IPS-18a (cell line): Measurements from ENCODE around the gene ATP2A2.
"Not testable (repeated sequence)": the region's sequence is repeated elsewhere in the genome, so short reads cannot be mapped to it uniquely, and the experiment has no call there.

ENCODE experiments used
- H3K27ac ChIP-seq: one replicate; pipeline ENCODE4 v1.5.1; 2013; ENCODE audit warnings: low read length
- H3K27me3 ChIP-seq: one replicate; pipeline ENCODE4 v1.6.1; 2013; ENCODE audit warnings: mild to moderate bottlenecking, low read length; ENCODE audit not compliant: control insufficient read depth, insufficient read depth
- H3K36me3 ChIP-seq: one replicate; pipeline ENCODE4 v1.6.1; 2013; ENCODE audit warnings: low read depth, low read length; ENCODE audit not compliant: control insufficient read depth
- H3K4me1 ChIP-seq: one replicate; pipeline ENCODE4 v1.6.1; 2013; ENCODE audit warnings: low read depth, low read length; ENCODE audit not compliant: control insufficient read depth
- H3K4me3 ChIP-seq: one replicate; pipeline ENCODE4 v1.5.1; 2013; ENCODE audit warnings: low read length
- H3K9ac ChIP-seq: one replicate; pipeline ENCODE4 v1.6.1; 2013; ENCODE audit warnings: mild to moderate bottlenecking, low read length, moderate library complexity
- H3K9me3 ChIP-seq: one replicate; pipeline ENCODE4 v1.6.1; 2013; ENCODE audit warnings: low read depth, low read length; ENCODE audit not compliant: control insufficient read depth

The ATP2A2 gene

GRCh38 chr12:110378131-110378790 lies 97.2 kb downstream of the ATP2A2 start:
- H3K4me3 ChIP-seq, H3K4me1 ChIP-seq, H3K27me3 ChIP-seq, H3K9ac ChIP-seq, H3K9me3 ChIP-seq, H3K27ac ChIP-seq: not testable (repeated sequence)
- peaks cover 90% of the 10 kb centered on the region for H3K36me3 ChIP-seq

- H3K27ac ChIP-seq, result no peak overlapping the region
- H3K4me3 ChIP-seq, result no peak overlapping the region
- H3K9me3 ChIP-seq, result no peaks in the 10 kb centered on the region
- H3K27me3 ChIP-seq, result no peaks in the 10 kb centered on the region
- peaks cover 83% of the 10 kb centered on the region for H3K36me3 ChIP-seq
- H3K9ac ChIP-seq, result no peak overlapping the region
- H3K4me1 ChIP-seq, result no peaks in the 10 kb centered on the region
These were observed 98.2 kb downstream of the ATP2A2 start for GRCh38 chr12:110379197-110379596.

- no peak overlapping the region for H3K4me3 ChIP-seq
- peaks cover 83% of the 10 kb centered on the region for H3K36me3 ChIP-seq
- H3K4me1 ChIP-seq, result no peaks in the 10 kb centered on the region
- H3K27ac ChIP-seq, result no peak overlapping the region
- no peaks in the 10 kb centered on the region for H3K9me3 ChIP-seq
- no peaks in the 10 kb centered on the region for H3K27me3 ChIP-seq
- H3K9ac ChIP-seq, result no peak overlapping the region
These were observed 98.6 kb downstream of the ATP2A2 start for GRCh38 chr12:110379631-110380030.

GRCh38 chr12:110382683-110383082 lies 101.6 kb downstream of the ATP2A2 start:
- no peaks in the 10 kb centered on the region for H3K4me1 ChIP-seq
- no peak overlapping the region for H3K27ac ChIP-seq
- no peaks in the 10 kb centered on the region for H3K27me3 ChIP-seq
- no peak overlapping the region for H3K4me3 ChIP-seq
- no peak overlapping the region for H3K9ac ChIP-seq
- no peaks in the 10 kb centered on the region for H3K9me3 ChIP-seq
- peaks cover 83% of the 10 kb centered on the region for H3K36me3 ChIP-seq
